Central memory CD8-positive, alpha-beta T cell (primary cell): ENCODE data around the gene NUP88.

Source experiments
- ATAC-seq: fragments of 150-1000 bp; cut with Tn5 transposase; replicated peaks from 2 replicates; pipeline ENCODE4 v1.10.0; 2022; ENCODE audit warnings: mild to moderate bottlenecking, moderate FRiP score, moderate number of reproducible peaks; ENCODE audit not compliant: poor library complexity, severe bottlenecking; ENCODE audit errors: extremely low read depth
- DNase-seq, 2 donors: peaks; one replicate each; pipeline ENCODE4 v3.0.0; 2021; ENCODE audit warnings: low spot score in 2 of 2
- H3K27ac Mint-ChIP-seq: one replicate; pipeline ENCODE4 v1.8.0; 2022; ENCODE audit warnings: low read depth, mild to moderate bottlenecking, moderate library complexity, mixed read lengths
- H3K27me3 Mint-ChIP-seq: one replicate; pipeline ENCODE4 v1.8.0; 2022; ENCODE audit warnings: mixed read lengths
- H3K36me3 Mint-ChIP-seq: one replicate; pipeline ENCODE4 v1.8.0; 2022; ENCODE audit warnings: mild to moderate bottlenecking, moderate library complexity, mixed read lengths; ENCODE audit not compliant: insufficient read depth
- H3K4me1 Mint-ChIP-seq: one replicate; pipeline ENCODE4 v1.8.0; 2022; ENCODE audit warnings: mixed read lengths
- H3K4me3 Mint-ChIP-seq: one replicate; pipeline ENCODE4 v1.8.0; 2022; ENCODE audit warnings: mild to moderate bottlenecking, moderate library complexity, mixed read lengths
- H3K9me3 Mint-ChIP-seq: one replicate; pipeline ENCODE4 v1.8.0; 2022; ENCODE audit warnings: mixed read lengths

The NUP88 gene

DNA sequence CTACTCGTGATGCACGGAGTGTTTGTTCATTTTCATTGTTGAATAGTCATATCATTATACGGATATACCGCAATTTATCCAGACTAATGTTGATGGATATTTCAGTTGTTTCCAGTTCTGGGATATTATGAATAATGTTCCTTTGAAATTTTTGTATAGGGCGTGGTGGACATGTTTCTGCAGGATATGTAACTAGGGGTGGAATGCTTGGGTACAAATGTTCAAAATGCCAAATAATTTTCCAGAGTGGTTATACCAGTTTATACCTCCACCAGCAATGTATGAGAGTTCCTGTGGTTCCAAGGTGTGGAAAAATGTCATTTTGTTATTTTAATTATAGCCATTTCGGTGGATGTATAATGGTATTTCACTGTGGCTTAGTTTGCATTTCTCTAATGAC is 53.6 kb downstream of the NUP88 start:
- Mint-ChIP-seq H3K4me3 (no peak overlapping the region), H3K27me3 (no peaks in the 10 kb centered on the region), H3K27ac (no peak overlapping the region), H3K4me1 (peaks cover 9% of the 10 kb centered on the region), H3K36me3 (peaks cover 52% of the 10 kb centered on the region), H3K9me3 (no peaks in the 10 kb centered on the region)
- DNase-seq (no peak), ATAC-seq (no peak)

DNA sequence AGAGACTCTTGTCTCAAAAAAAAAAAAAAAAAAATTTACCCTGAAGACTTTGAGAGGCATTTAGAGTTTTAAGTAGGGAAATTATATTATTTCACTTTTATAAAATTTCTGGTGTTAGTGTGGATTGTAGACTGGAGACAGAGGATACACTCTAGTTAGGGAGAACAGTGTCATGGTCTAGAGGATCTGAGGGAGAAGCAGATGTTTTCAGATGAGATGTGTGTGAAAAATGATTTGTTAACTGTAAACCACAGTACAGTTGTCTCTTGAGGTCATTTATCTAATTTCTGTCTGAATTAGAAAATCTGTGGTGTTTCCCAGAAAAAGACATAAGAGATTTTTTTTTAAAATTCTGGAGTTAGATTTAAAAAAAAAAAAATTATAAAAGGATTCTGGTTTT is 54.8 kb downstream of the NUP88 start:
- H3K27ac Mint-ChIP-seq, result peak overlapping the region; percentile 63
- H3K27me3 Mint-ChIP-seq, result no peaks in the 10 kb centered on the region
- peaks cover 48% of the 10 kb centered on the region for H3K36me3 Mint-ChIP-seq
- no peak overlapping the region for H3K4me3 Mint-ChIP-seq
- H3K4me1 Mint-ChIP-seq, result no peaks in the 10 kb centered on the region
- no peak for DNase-seq
- H3K9me3 Mint-ChIP-seq, result no peaks in the 10 kb centered on the region
- ATAC-seq, result no peak

DNA sequence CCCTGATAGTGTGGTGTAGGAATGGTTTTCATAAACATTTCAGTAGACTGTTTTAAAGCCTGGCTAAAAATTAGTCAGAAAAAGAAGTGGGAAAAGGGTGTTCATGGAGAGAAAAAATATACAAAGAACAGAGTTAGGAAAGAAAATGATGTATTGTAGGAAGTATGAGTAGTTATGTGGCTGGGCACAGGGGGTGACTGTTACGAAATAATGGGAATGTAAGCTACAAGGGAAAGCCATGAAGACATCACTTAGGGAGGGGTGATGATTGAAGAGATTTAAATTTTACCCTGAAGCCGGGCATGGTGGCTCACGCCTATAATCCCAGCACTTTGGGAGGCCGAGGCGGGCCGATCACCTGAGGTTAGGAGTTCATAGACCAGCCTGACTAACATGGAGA is 55.3 kb downstream of the NUP88 start:
- Mint-ChIP-seq H3K4me1 (no peaks in the 10 kb centered on the region), H3K27ac (peak overlapping the region; percentile 63), H3K9me3 (no peaks in the 10 kb centered on the region), H3K4me3 (no peak overlapping the region), H3K27me3 (no peaks in the 10 kb centered on the region), H3K36me3 (peaks cover 47% of the 10 kb centered on the region)
- DNase-seq (no peak), ATAC-seq (no peak)

DNA sequence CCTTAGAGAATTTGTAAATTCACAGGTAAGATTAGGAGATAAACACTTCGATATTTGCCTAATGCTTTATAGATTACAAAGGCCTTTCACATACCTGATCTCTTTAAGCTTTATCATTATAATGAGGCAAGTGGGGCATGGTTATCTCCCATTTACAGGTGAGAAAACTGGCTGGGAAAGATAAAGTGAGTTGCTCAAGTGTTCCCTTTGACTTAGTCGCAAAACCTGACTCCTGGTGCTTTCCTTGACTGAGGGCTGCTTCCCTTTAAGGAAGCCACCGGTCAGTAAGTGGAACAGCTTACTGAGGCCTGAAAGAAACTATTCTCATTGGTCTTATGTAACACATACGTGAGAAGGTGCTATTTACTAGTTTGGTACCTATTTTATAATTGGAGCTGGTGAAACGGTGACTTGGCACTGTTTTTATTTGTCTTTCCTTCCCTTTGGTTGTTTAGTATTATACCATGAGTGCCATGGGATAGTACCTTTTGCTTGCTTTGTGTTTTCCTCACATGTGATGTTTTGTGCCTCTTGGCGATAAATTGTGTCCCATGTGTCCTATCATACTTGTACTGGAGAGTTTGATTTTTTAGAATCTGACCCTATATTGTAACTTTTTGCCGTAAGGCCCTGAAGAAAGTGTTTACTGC is 57.2 kb downstream of the NUP88 start:
- no peak for DNase-seq
- H3K4me1 Mint-ChIP-seq, result no peaks in the 10 kb centered on the region
- no peak for ATAC-seq
- H3K27ac Mint-ChIP-seq, result no peak overlapping the region
- H3K4me3 Mint-ChIP-seq, result no peak overlapping the region
- H3K9me3 Mint-ChIP-seq, result no peaks in the 10 kb centered on the region
- H3K27me3 Mint-ChIP-seq, result no peaks in the 10 kb centered on the region
- peaks cover 48% of the 10 kb centered on the region for H3K36me3 Mint-ChIP-seq

DNA sequence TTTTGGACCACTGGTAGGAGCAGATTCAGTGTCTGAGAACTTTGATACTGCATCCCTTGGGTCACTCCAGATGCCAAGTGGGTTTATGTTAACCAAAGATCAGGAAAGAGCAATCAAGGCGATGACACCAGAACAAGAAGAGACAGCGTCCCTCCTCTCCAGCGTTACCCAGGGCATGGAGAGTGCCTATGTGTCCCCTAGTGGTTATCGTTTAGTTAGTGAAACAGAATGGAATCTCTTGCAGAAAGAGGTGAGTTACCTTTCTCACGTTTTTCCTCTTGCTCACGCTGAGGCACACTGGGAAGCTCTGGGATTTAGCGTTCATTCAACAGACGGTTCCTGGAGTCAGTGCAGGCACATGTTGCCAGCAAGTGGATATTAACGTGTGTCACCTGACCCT is 58.0 kb downstream of the NUP88 start:
- DNase-seq (no peak), ATAC-seq (no peak)
- Mint-ChIP-seq H3K4me3 (no peak overlapping the region), H3K27me3 (no peaks in the 10 kb centered on the region), H3K9me3 (no peaks in the 10 kb centered on the region), H3K4me1 (no peaks in the 10 kb centered on the region), H3K27ac (no peak overlapping the region), H3K36me3 (peaks cover 51% of the 10 kb centered on the region)

DNA sequence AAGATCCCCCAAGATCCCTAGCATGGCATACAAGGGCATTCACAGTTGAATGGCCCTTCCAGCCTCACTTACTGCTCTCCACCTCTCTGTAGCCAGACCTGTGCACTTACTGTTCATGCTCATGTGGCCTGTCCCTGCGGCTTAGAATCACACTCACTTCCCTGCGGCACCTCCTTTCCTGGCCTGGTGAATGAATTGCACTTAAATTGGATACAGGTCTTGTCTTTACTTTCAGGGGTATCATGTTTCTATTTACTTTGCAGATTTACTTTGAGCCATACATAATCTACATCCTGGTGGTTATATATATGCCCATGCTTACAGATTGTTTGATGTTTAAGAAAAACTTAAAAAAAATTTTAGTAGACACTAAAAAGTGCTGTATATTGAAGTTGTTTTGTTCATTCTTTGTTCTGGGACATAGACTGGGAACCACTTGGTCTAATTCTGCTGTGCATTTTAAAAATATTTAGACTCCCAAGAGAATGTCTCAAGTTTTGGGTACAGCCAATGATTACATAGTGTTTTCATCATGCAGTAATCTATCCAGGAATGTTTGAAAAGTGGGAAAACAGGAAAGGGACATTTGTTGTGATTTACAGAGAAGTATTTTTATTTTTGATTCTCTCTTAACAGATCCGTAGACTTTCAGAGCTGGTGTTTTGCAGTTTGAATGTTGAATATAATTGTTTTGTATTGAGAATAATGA is 63.9 kb downstream of the NUP88 start:
- no peaks in the 10 kb centered on the region for H3K9me3 Mint-ChIP-seq
- no peaks in the 10 kb centered on the region for H3K4me1 Mint-ChIP-seq
- DNase-seq (no peak), ATAC-seq (no peak)
- H3K36me3 Mint-ChIP-seq, result peaks cover 53% of the 10 kb centered on the region
- H3K27me3 Mint-ChIP-seq, result no peaks in the 10 kb centered on the region
- H3K4me3 Mint-ChIP-seq, result no peak overlapping the region
- H3K27ac Mint-ChIP-seq, result no peak overlapping the region

DNA sequence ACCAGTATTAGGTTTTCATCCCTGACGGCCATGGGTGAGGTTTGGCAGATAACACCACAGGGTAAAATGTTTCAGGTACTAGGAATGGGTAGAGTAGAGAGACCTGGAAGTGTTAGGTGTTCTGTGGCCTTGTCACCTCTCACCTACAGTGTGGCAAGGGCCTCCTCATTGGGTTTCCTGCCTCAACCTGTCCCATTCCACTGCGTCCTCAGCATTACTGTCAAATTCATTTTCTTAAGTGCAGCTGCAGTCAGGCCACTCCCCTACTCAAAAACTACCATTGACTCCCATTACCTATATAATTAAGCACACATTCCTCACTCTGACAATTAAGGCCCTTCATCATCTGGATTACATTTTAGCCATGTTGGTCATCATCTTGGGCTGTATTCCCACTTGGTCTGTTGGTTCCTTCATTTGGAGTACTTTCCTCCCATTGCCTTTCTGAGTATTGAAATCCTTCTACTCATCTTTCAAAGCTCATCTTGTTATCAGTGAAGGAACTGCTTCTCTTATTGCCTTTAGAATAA is 64.5 kb downstream of the NUP88 start:
- ATAC-seq (no peak), DNase-seq (no peak)
- H3K9me3 Mint-ChIP-seq, result no peaks in the 10 kb centered on the region
- H3K27ac Mint-ChIP-seq, result no peak overlapping the region
- H3K36me3 Mint-ChIP-seq, result peaks cover 56% of the 10 kb centered on the region
- no peak overlapping the region for H3K4me3 Mint-ChIP-seq
- no peaks in the 10 kb centered on the region for H3K27me3 Mint-ChIP-seq
- no peaks in the 10 kb centered on the region for H3K4me1 Mint-ChIP-seq

DNA sequence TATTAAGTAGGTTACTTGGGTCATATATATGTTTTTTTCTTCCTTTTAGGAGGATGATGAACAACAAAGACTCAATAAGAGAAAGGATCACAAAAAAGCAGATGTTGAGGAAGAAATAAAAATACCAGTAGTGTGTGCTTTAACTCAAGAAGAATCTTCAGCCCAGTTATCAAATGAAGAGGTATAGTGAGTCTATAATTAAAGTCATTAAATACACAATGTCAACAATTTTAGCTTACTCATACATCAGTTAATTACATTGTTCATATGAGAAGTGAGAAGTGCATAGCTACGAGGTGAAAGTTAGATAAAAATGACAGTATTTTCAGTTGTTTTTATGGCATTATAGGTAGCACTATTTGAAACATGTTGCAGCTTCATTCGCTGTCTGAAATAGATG is 65.2 kb downstream of the NUP88 start:
- Mint-ChIP-seq H3K36me3 (peaks cover 50% of the 10 kb centered on the region), H3K4me1 (no peaks in the 10 kb centered on the region), H3K27me3 (no peaks in the 10 kb centered on the region), H3K4me3 (no peak overlapping the region), H3K9me3 (no peaks in the 10 kb centered on the region), H3K27ac (peak overlapping the region; percentile 29)
- no peak for ATAC-seq
- no peak for DNase-seq

DNA sequence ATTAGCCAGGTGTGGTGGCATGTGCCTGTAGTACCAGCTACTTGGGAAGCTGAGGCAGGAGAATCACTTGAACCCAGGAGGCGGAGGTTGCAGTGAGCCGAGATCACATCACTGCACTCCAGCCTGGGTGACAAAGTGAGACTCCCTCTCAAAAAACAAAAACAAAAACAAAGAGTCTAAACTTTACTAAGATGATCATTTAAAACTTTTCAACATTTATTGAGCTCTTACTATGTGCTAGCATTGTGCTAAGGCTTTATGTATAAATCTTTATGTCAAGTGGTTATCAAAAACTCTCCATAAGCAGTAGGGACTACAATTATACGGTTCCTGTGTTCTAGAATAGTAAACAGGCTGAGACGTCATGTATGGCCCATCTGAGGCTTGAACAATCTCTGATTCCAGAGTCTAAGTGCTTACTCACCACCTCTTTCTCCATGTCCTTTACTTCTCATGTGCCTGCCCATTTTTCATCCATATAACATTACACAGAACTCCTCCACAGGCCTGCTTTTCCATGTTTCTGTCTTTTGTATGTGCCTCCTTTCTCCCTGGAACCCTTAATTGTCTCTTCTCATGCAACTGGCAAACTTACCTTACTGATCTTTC is 66.7 kb downstream of the NUP88 start:
- Mint-ChIP-seq H3K4me1 (peaks cover 5% of the 10 kb centered on the region), H3K27ac (peak overlapping the region; percentile 7), H3K9me3 (no peaks in the 10 kb centered on the region), H3K4me3 (no peak overlapping the region), H3K27me3 (no peaks in the 10 kb centered on the region), H3K36me3 (peaks cover 47% of the 10 kb centered on the region)
- ATAC-seq, result no peak
- DNase-seq, result no peak

DNA sequence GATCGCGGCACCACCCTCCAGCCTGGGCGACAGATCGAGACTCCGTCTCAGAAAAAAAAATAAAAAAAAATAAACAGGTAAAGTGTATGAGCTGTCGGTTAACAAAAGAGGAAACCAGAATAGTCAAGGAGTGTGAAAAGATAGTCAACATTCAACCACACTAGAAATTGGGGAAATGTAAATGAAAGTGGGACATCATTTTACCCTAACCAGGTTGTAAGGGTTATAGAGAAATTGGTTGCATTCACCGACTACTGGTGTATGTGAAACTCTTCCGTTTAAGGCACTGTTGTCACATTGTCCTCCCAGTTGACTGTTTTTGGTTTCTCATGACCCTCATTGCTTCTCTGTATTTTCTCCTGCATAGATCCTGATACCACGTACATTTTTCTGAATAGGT is 74.5 kb downstream of the NUP88 start:
- no peaks in the 10 kb centered on the region for H3K27me3 Mint-ChIP-seq
- peaks cover 31% of the 10 kb centered on the region for H3K36me3 Mint-ChIP-seq
- peak overlapping the region; percentile 59 for H3K27ac Mint-ChIP-seq
- H3K4me3 Mint-ChIP-seq, result no peak overlapping the region
- DNase-seq (no peak), ATAC-seq (no peak)
- H3K9me3 Mint-ChIP-seq, result no peaks in the 10 kb centered on the region
- H3K4me1 Mint-ChIP-seq, result peaks cover 5% of the 10 kb centered on the region
